K562 (cell line): ENCODE data around the gene TPX2. TPM values are rescaled to one million over a fixed set of nuclear protein-coding genes. Genes with fewer than 3 reads are reported as not detected.

Source experiments
- ATAC-seq: fragments of 200-7000 bp; cut with Tn5 transposase; 3 replicates; pipeline ENCODE4 v1.9.1; 2020; ENCODE audit warnings: moderate library complexity
- BruUV-seq: library from RNA; stranded (reverse); fragments of 400-500 nt; replicated peaks from 2 replicates; lab custom pipeline; 2021; lab: Mats Ljungman, UMichigan
- CTCF ChIA-PET: fragments of 300-600 bp; formaldehyde crosslinking; extraction: SDS; loops from one replicate; lab custom pipeline; 2021; ENCODE audit warnings: low intra/inter-chr PET ratio; lab: Yijun Ruan, JAX
- POLR2A ChIA-PET: fragments of 300-600, 350-650 bp; sonication (Branson Sonifier 250); formaldehyde crosslinking; extraction: SDS; loops from one replicate; lab custom pipeline; 2021; ENCODE audit warnings: antibody characterized with exemption, inconsistent platforms; lab: Yijun Ruan, JAX
- DNase-seq, 4 experiments: peaks; one replicate each; pipeline versions ENCODE4 v3.0.0 to v3.0.0-alpha.2; 2011 to 2018; ENCODE audit warnings: low spot score in 3 of 4, mixed read lengths in 3 of 4; ENCODE audit errors: extremely low read depth in 1 of 4
- FAIRE-seq: peaks from 2 replicates; lab custom pipeline; 2011; peaks lifted over from hg19 to GRCh38; lab: Jason Lieb, UNC
- H2AFZ ChIP-seq: 2 replicates; pipeline ENCODE4 v1.6.0; 2011; ENCODE audit warnings: low read depth, low read length, control low read depth, inconsistent platforms
- H3K27ac ChIP-seq: fragments of 200-600 bp; 3 replicates; pipeline ENCODE4 v1.8.0; 2011; ENCODE audit warnings: low read depth, mild to moderate bottlenecking, control low read depth, inconsistent platforms, low read length, moderate library complexity, mixed read lengths; ENCODE audit errors: extremely low read depth
- H3K27me3 ChIP-seq, 2 experiments: fragments of 300-600 bp in 1 of 2; 2 replicates in 1 of 2; 3 replicates in 1 of 2; pipeline versions ENCODE4 v1.6.0 to v1.8.0; 2011; ENCODE audit warnings: inconsistent platforms in 2 of 2, low read length in 2 of 2, mild to moderate bottlenecking in 1 of 2, mixed read lengths in 1 of 2, moderate library complexity in 1 of 2; ENCODE audit not compliant: control insufficient read depth in 2 of 2, insufficient read depth in 2 of 2
- H3K36me3 ChIP-seq: fragments of 300-600 bp; 3 replicates; pipeline ENCODE4 v1.8.0; 2011; ENCODE audit warnings: mild to moderate bottlenecking, low read length, inconsistent platforms; ENCODE audit not compliant: control insufficient read depth, insufficient read depth
- H3K4me1 ChIP-seq, 2 experiments: fragments of 200-600 bp in 1 of 2; replicated peaks in 1 of 2; 2 replicates in 1 of 2; 3 replicates in 1 of 2; pipeline versions ENCODE4 v1.5.1 to v1.8.0; 2011; ENCODE audit warnings: inconsistent platforms in 2 of 2, low read length in 2 of 2, mild to moderate bottlenecking in 1 of 2, mixed read lengths in 1 of 2, moderate library complexity in 1 of 2; ENCODE audit not compliant: control insufficient read depth in 2 of 2, insufficient read depth in 2 of 2
- H3K4me2 ChIP-seq: 2 replicates; pipeline ENCODE4 v1.6.1; 2011; ENCODE audit warnings: low read length, control low read depth, inconsistent platforms, mixed read lengths; ENCODE audit not compliant: insufficient read depth
- H3K4me3 ChIP-seq: fragments of 200-600 bp; sonication (generic), shearing (Covaris generic); 2 replicates; pipeline ENCODE4 v1.5.1; 2016; ENCODE audit warnings: control low read depth, inconsistent platforms
- H3K79me2 ChIP-seq: fragments of 200-600 bp; 3 replicates; pipeline ENCODE4 v1.8.0; 2011; ENCODE audit warnings: low read length, inconsistent platforms; ENCODE audit not compliant: control insufficient read depth, insufficient read depth
- H3K9ac ChIP-seq, 2 experiments: 2 replicates each; pipeline versions ENCODE4 v1.6.0 to v1.6.1; 2011; ENCODE audit warnings: low read depth in 2 of 2, low read length in 2 of 2, control low read depth in 1 of 2, inconsistent platforms in 1 of 2, mild to moderate bottlenecking in 1 of 2, mixed read lengths in 1 of 2; ENCODE audit not compliant: insufficient read depth in 1 of 2
- H3K9me1 ChIP-seq: one replicate; pipeline ENCODE4 v1.6.0; 2011; ENCODE audit warnings: inconsistent platforms, mild to moderate bottlenecking, low read length, moderate library complexity; ENCODE audit not compliant: control insufficient read depth, insufficient read depth
- H3K9me3 ChIP-seq: replicated peaks from 2 replicates; pipeline ENCODE4 v1.5.1; 2011; ENCODE audit warnings: low read depth, low read length, inconsistent platforms; ENCODE audit not compliant: control insufficient read depth, insufficient read depth
- H4K20me1 ChIP-seq: replicated peaks from 2 replicates; pipeline ENCODE4 v1.6.1; 2011; ENCODE audit warnings: low read length, inconsistent platforms, mixed read lengths; ENCODE audit not compliant: control insufficient read depth, insufficient read depth
- DACH1 ChIP-seq: fragments of 450-650 bp; IDR thresholded peaks from 2 replicates; pipeline ENCODE4 v1.6.1; 2018; ENCODE audit not compliant: partially characterized antibody
- SLC30A9 ChIP-seq: fragments of 250-450 bp; sonication (Bioruptor Pico); IDR thresholded peaks from 2 replicates; pipeline ENCODE4 v1.8.0; 2022; ENCODE audit warnings: mild to moderate bottlenecking, moderate library complexity
- STAG1 ChIP-seq: sonication (generic); formaldehyde crosslinking; IDR thresholded peaks from 2 replicates; pipeline ENCODE4 v1.5.0; 2020; ENCODE audit warnings: missing genetic modification reagents, borderline replicate concordance
- U2AF2 ChIP-seq: fragments of 200-400 bp; formaldehyde crosslinking; optimal IDR thresholded peaks from 2 replicates; pipeline ENCODE3; 2017; ENCODE audit warnings: low read depth, mild to moderate bottlenecking, low read length
- ZBED1 ChIP-seq: IDR thresholded peaks from 2 replicates; pipeline ENCODE4 v1.6.1; 2014
- ZC3H8 ChIP-seq: fragments of 450-650 bp; IDR thresholded peaks from 2 replicates; pipeline ENCODE4 v1.6.1; 2017
- ZNF354B ChIP-seq: fragments of 250-450 bp; sonication (Bioruptor Pico); IDR thresholded peaks from 2 replicates; pipeline ENCODE4 v1.4.0; 2020
- ZNF668 ChIP-seq: fragments of 250-450 bp; sonication (Bioruptor Pico); IDR thresholded peaks from 2 replicates; pipeline ENCODE4 v1.8.0; 2022; ENCODE audit warnings: mild to moderate bottlenecking, inconsistent platforms
- WGBS: fragments of 100-300 bp; shearing (Covaris generic); methylation state at CpG from one replicate; pipeline ENCODE4 v1.1.6; 2016; ENCODE audit warnings: low coverage, mixed read lengths; ENCODE audit not compliant: insufficient coverage; ENCODE audit errors: missing lambda C conversion rate; 5-methylcytosine and 5-hydroxymethylcytosine counted together
- in situ Hi-C: fragments of 300-500 bp; cut with MboI; formaldehyde crosslinking; loops from 4 replicates; pipeline ENCODE4 v1.15.0; 2018; ENCODE audit warnings: inconsistent platforms, mixed read lengths
- intact Hi-C: fragments of 100-400 bp; cut with micrococcal nuclease; formaldehyde crosslinking; loops from 2 replicates; pipeline ENCODE4 v1.14.2; 2022
- polyA plus RNA-seq, 8 experiments: library from polyadenylated mRNA; depleted of rRNA in 4 of 8; stranded (reverse) in 5 of 8; unstranded in 3 of 8; fragments of >200 nt; fragmentation: Nextera tagmentation in 2 of 8; fragmentation: Illumina TruSeq in 1 of 8; extraction: Ambion mirVana in 2 of 8; extraction: Trizol in 1 of 8; gene quantifications; 2 replicates each; pipeline versions ENCODE4 v1.2.1 to v1.2.3, GENCODE V29; 2011 to 2014; ENCODE audit warnings: inconsistent platforms in 1 of 8, missing spikeins in 1 of 8
- total RNA-seq, 7 experiments: library from RNA; depleted of rRNA in 6 of 7; stranded (reverse); fragments of >200 nt in 6 of 7; fragmentation: Illumina TruSeq in 2 of 7; extraction: Trizol in 2 of 7; gene quantifications; 2 replicates each; pipeline versions ENCODE4 v1.2.1 to v1.2.3, GENCODE V29; 2011 to 2021; ENCODE audit warnings: low replicate concordance in 1 of 7
- TF ChIP-seq, protein P1 (sequence below): fragments of 250-450 bp; sonication (Bioruptor Pico); IDR thresholded peaks from 2 replicates; pipeline ENCODE4 v1.8.0; 2022; ENCODE audit warnings: moderate library complexity, mild to moderate bottlenecking, inconsistent platforms
- TF ChIP-seq, protein P2 (sequence below): sonication (generic); formaldehyde crosslinking; IDR thresholded peaks from 2 replicates; pipeline ENCODE4 v1.8.0; 2022; ENCODE audit warnings: mild to moderate bottlenecking, missing genetic modification reagents, borderline replicate concordance

Gene TPX2
- total and polyA plus RNA-seq, 9 of the 15 experiments (the other 6 are each of a cell fraction or from before 2014, with no cell fraction given) = 48.0 to 241 (median 133) TPM

DNA sequence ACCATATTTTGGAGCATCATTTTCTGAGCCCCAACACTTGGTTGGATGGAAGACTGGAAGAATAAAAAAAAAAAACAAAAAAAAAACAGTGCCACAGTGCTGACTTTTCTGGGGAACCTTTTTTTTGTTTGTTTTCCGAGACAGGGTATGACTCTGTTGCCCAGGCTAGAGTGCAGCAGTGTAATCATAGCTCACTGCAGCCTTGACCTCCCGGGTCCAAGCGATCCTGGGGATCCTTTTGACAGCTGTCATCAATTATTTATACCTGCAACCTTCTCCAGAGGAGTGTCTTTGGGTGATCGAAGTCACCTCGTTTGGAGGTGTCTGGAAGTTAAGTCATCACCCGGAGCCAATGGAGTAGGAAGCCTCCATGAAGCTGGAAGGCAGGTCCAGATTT is 7.8 kb upstream of the TPX2 start:
- Histone ChIP-seq H3K4me2 (no peak overlapping the region), H3K27ac (no peak overlapping the region), H3K9ac (no peak overlapping the region), H3K27me3 (no peaks in the 10 kb centered on the region), H2AFZ (peak overlapping the region; percentile 45; the same call in 1 of the 2 replicates), H3K4me1 (peaks cover 0 to 5% of the 10 kb centered on the region in 2 experiments; a peak in 1 of 5 replicates), H3K9me3 (no peaks in the 10 kb centered on the region), H3K36me3 (no peaks in the 10 kb centered on the region), H4K20me1 (no peaks in the 10 kb centered on the region), H3K79me2 (no peaks in the 10 kb centered on the region), H3K4me3 (no peak overlapping the region), H3K9me1 (no peaks in the 10 kb centered on the region)
- in situ Hi-C loops = no loop called here
- ATAC-seq (no peak), FAIRE-seq (no peak), DNase-seq (no peak)
- WGBS = 54% methylated on average over 6 of the region's 6 CpGs
- TF ChIP-seq ZBED1 (no peak), STAG1 (CRISPR knock-in tag) (no peak), ZC3H8 (no peak), DACH1 (no peak), ZNF668 (no peak), U2AF2 (no peak), SLC30A9 (CRISPR knock-in tag) (no peak), ZNF354B (CRISPR knock-in tag) (no peak)
- TF ChIP-seq, protein P1, sequence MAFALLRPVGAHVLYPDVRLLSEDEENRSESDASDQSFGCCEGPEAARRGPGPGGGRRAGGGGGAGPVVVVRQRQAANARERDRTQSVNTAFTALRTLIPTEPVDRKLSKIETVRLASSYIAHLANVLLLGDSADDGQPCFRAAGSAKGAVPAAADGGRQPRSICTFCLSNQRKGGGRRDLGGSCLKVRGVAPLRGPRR (CRISPR knock-in tag) = no peak
- TF ChIP-seq, protein P2, sequence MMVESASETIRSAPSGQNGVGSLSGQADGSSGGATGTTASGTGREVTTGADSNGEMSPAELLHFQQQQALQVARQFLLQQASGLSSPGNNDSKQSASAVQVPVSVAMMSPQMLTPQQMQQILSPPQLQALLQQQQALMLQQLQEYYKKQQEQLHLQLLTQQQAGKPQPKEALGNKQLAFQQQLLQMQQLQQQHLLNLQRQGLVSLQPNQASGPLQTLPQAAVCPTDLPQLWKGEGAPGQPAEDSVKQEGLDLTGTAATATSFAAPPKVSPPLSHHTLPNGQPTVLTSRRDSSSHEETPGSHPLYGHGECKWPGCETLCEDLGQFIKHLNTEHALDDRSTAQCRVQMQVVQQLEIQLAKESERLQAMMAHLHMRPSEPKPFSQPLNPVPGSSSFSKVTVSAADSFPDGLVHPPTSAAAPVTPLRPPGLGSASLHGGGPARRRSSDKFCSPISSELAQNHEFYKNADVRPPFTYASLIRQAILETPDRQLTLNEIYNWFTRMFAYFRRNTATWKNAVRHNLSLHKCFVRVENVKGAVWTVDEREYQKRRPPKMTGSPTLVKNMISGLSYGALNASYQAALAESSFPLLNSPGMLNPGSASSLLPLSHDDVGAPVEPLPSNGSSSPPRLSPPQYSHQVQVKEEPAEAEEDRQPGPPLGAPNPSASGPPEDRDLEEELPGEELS (CRISPR knock-in tag) = no peak
- intact Hi-C loops = no loop called here
- CTCF ChIA-PET = no interaction called here
- BruUV-seq = no TSS peak
- POLR2A ChIA-PET = interaction anchor here (0.6 to 1.0 kb wide), 2 partner anchors 158 to 212 kb away, joined by 3 read pairs; no protein-coding TSS in a partner anchor
